ENCODE results near the gene PDE3A. TPM values are rescaled to one million over a fixed set of nuclear protein-coding genes. Genes with fewer than 3 reads are reported as not detected.

Gene PDE3A
- total RNA-seq, 6 experiments from 2014 or later: 0.79 to 2.4 (median 1.3) TPM

DNA sequence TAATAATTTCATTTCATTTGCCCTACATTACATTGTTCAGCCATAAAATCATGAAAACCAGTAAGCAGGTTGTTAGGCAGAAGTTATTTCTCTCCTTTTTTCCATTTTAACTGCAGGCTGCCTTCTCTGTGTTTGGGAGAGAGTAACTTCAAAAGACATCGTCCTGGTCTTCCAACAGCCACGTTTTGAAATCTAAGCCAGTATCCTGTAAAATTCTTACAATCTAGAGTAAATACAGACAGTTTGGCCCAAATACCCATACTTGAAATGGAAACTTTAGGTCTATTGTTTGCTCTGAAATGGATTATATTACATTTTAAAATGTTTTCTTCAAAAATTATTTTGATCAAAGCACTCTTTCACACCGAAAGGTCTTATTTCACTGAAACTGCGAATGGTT, 260.7 kb downstream of the PDE3A start:
- Histone ChIP-seq H3K4me1 (peaks cover 0 to 20% (median 3%) of the 10 kb centered on the region in 4 donors), H3K4me3 (no peak overlapping the region), H3K27ac (peak overlapping the region in 1 of 3 donors; percentile 46), H3K36me3 (no peaks in the 10 kb centered on the region), H3K27me3 (no peaks in the 10 kb centered on the region), H3K9me3 (no peaks in the 10 kb centered on the region)
- intact Hi-C loops (cut with DNase I): no loop called here
- TF ChIP-seq POLR2A (IDR thresholded peaks at IDR 0.05): no peak
- TF ChIP-seq, protein P1, sequence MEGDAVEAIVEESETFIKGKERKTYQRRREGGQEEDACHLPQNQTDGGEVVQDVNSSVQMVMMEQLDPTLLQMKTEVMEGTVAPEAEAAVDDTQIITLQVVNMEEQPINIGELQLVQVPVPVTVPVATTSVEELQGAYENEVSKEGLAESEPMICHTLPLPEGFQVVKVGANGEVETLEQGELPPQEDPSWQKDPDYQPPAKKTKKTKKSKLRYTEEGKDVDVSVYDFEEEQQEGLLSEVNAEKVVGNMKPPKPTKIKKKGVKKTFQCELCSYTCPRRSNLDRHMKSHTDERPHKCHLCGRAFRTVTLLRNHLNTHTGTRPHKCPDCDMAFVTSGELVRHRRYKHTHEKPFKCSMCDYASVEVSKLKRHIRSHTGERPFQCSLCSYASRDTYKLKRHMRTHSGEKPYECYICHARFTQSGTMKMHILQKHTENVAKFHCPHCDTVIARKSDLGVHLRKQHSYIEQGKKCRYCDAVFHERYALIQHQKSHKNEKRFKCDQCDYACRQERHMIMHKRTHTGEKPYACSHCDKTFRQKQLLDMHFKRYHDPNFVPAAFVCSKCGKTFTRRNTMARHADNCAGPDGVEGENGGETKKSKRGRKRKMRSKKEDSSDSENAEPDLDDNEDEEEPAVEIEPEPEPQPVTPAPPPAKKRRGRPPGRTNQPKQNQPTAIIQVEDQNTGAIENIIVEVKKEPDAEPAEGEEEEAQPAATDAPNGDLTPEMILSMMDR (IDR thresholded peaks at IDR 0.05): no peak
- ATAC-seq (no peak), DNase-seq (no peak)
- WGBS (ENCODE audit: insufficient coverage, low coverage, low lambda C conversion rate, missing lambda C conversion rate): 58% methylated on average over 4 of the region's 4 CpGs

DNA sequence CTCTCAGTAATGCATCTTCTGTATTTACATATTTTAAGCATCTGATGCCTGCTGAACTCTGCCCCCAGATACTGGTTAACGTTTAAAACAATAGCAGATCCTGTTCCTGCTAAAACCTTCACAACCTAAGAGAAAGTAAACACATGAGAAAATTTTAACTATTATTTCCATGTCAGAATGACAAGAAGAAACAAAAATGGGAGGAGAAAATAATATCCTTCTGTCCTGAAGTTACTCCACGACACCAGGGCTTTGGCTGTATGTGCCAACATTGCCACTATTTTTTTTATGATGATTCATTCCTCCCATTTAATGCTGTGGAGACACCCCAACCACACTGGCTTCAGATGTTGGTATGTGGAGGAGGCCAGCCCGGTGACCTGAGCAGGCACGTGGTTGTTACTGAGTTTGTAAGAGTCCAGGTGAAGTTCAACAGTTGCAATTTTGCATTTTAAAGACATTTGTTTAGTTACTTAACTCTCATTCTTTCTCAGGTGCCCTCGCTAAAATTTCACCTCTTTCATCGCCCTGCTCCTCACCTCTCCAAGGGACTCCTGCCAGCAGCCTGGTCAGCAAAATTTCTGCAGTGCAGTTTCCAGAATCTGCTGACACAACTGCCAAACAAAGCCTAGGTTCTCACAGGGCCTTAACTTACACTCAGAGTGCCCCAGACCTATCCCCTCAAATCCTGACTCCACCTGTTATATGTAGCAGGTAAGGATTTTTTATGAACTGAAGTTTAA, 261.2 kb downstream of the PDE3A start:
- intact Hi-C loops (cut with DNase I): no loop called here
- Histone ChIP-seq H3K9me3 (no peaks in the 10 kb centered on the region), H3K4me3 (no peak overlapping the region), H3K36me3 (no peaks in the 10 kb centered on the region), H3K27ac (peak overlapping the region in 1 of 3 donors; percentile 46), H3K4me1 (peaks cover 0 to 20% (median 3%) of the 10 kb centered on the region in 4 donors), H3K27me3 (no peaks in the 10 kb centered on the region)
- TF ChIP-seq, protein P1 (IDR thresholded peaks at IDR 0.05): no peak
- TF ChIP-seq POLR2A (IDR thresholded peaks at IDR 0.05): no peak
- peak; percentile 86 to 91 (median 90) for ATAC-seq
- peak; percentile 67 to 90 (median 89) for DNase-seq
- WGBS (ENCODE audit: insufficient coverage, low coverage, low lambda C conversion rate, missing lambda C conversion rate): 20% methylated on average over 6 of the region's 6 CpGs

DNA sequence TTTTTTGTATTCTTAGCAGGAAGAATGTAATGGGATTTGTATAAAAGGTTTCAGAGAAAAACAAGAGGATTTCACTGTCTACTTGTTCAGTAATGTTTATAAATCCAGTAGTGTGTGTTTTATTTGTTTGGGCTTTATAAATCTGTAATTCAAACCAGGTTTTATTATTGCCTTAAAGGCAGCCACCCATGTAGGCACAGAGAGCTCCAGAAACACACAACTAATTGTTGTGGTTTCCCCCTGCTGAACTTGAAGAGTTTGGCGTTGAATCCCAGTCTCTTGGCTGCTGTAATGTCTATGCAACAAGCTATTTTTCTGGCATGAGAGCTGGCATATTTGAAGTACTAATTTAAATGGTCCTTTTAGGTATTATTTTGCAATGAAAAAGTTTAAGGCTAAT, 263.4 kb downstream of the PDE3A start:
- H3K9me3 ChIP-seq: no peaks in the 10 kb centered on the region
- WGBS (ENCODE audit: insufficient coverage, low coverage, low lambda C conversion rate, missing lambda C conversion rate): 67% methylated on average over 1 of the region's 1 CpG
- TF ChIP-seq, protein P1 (IDR thresholded peaks at IDR 0.05): no peak
- TF ChIP-seq POLR2A (IDR thresholded peaks at IDR 0.05): no peak
- no peak for ATAC-seq
- peaks cover 0 to 20% (median 3%) of the 10 kb centered on the region in 4 donors for H3K4me1 ChIP-seq
- intact Hi-C loops (cut with DNase I): no loop called here
- H3K27me3 ChIP-seq: no peaks in the 10 kb centered on the region
- H3K36me3 ChIP-seq: no peaks in the 10 kb centered on the region
- no peak overlapping the region for H3K27ac ChIP-seq
- no peak overlapping the region for H3K4me3 ChIP-seq
- DNase-seq: no peak

DNA sequence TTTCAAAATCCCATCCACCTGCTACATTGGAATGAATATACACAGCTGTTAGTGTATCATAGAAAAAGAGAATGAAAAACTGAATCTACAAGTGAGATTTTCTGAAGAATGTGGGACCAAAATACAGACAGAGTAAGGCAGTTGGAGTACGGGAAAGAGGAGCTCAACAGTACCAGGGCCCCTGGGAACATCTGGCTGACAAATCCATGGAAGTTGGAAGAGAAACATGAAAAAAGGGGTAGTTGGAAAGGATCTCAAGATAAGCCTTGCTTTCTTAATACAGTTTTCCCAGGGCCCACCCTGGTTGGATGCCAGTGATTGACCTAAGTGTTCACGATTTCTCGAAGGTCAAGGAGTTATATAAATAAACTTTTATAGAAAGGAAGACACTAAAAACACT, 272.8 kb downstream of the PDE3A start:
- no peaks in the 10 kb centered on the region for H3K36me3 ChIP-seq
- H3K27ac ChIP-seq: no peak overlapping the region
- ATAC-seq (no peak), DNase-seq (no peak)
- TF ChIP-seq, protein P1 (IDR thresholded peaks at IDR 0.05): no peak
- TF ChIP-seq POLR2A (IDR thresholded peaks at IDR 0.05): no peak
- intact Hi-C loops (cut with DNase I): no loop called here
- no peaks in the 10 kb centered on the region for H3K27me3 ChIP-seq
- H3K4me1 ChIP-seq: no peaks in the 10 kb centered on the region
- no peaks in the 10 kb centered on the region for H3K9me3 ChIP-seq
- 65% methylated on average over 3 of the region's 3 CpGs for WGBS (ENCODE audit: insufficient coverage, low coverage, low lambda C conversion rate, missing lambda C conversion rate)
- no peak overlapping the region for H3K4me3 ChIP-seq
